ENCODE results near the gene BNIP1.

The BNIP1 gene

GRCh38 chr5:173103411-173103810, 40.9 kb upstream of the BNIP1 start:
- no peak overlapping the region for H3K9ac ChIP-seq (ENCODE audit: low read length)
- H4K91ac ChIP-seq (ENCODE audit: low read length), result no peak overlapping the region
- WGBS, result 54% methylated on average over 1 of the region's 1 CpG
- H3K14ac ChIP-seq (ENCODE audit: low read length in 2 of 2), result no peak overlapping the region
- H2AFZ ChIP-seq (ENCODE audit: low read depth, low read length), result no peak overlapping the region
- no peaks in the 10 kb centered on the region for H3K9me3 ChIP-seq (ENCODE audit: control insufficient read depth, low read length)
- no peak for DNase-seq
- H2AK5ac ChIP-seq (ENCODE audit: low read length, severe bottlenecking), result no peak overlapping the region
- H3K4ac ChIP-seq (ENCODE audit: low read depth in 1 of 2, low read length in 2 of 2), result no peak overlapping the region
- H3K23ac ChIP-seq (ENCODE audit: low read length in 2 of 2), result no peak overlapping the region
- peaks cover 5 to 19% of the 10 kb centered on the region in 2 experiments for H3K36me3 ChIP-seq (ENCODE audit: control insufficient read depth in 1 of 2, insufficient read depth in 2 of 2, low read depth in 1 of 2, low read length in 2 of 2)
- H2BK15ac ChIP-seq (ENCODE audit: low read depth, poor library complexity, severe bottlenecking), result no peak overlapping the region
- no peak overlapping the region for H3K27ac ChIP-seq (ENCODE audit: low read length, poor library complexity, severe bottlenecking)
- H3K18ac ChIP-seq (ENCODE audit: low read depth in 1 of 2, low read length in 2 of 2), result no peak overlapping the region
- H2BK120ac ChIP-seq (ENCODE audit: low read depth, low read length), result no peak overlapping the region
- no peak overlapping the region for H3K4me2 ChIP-seq (ENCODE audit: low read length, poor library complexity, severe bottlenecking)
- H3K79me1 ChIP-seq (replicated peaks; ENCODE audit: low read length, poor library complexity, severe bottlenecking), result peaks cover 9% of the 10 kb centered on the region
- H4K8ac ChIP-seq (ENCODE audit: low read length), result no peak overlapping the region
- no peak overlapping the region for H3K4me3 ChIP-seq (ENCODE audit: insufficient read depth in 1 of 2, low read depth in 1 of 2, low read length in 2 of 2)
- no peak overlapping the region for H2BK5ac ChIP-seq (ENCODE audit: low read depth, low read length, poor library complexity, severe bottlenecking)
- no peaks in the 10 kb centered on the region for H3K4me1 ChIP-seq (ENCODE audit: control insufficient read depth, insufficient read depth, low read depth, low read length)
- no peaks in the 10 kb centered on the region for H3K27me3 ChIP-seq (ENCODE audit: control insufficient read depth in 1 of 2, insufficient read depth in 1 of 2, low read length in 2 of 2)
- no peak overlapping the region for H2BK12ac ChIP-seq (ENCODE audit: low read length in 2 of 2)

- Histone ChIP-seq H4K91ac (ENCODE audit: low read length) (no peak overlapping the region), H3K4me2 (ENCODE audit: low read length, poor library complexity, severe bottlenecking) (no peak overlapping the region), H3K9me3 (ENCODE audit: control insufficient read depth, low read length) (no peaks in the 10 kb centered on the region), H3K27me3 (ENCODE audit: control insufficient read depth in 1 of 2, insufficient read depth in 1 of 2, low read length in 2 of 2) (no peaks in the 10 kb centered on the region), H3K4ac (ENCODE audit: low read depth in 1 of 2, low read length in 2 of 2) (no peak overlapping the region), H3K23ac (ENCODE audit: low read length in 2 of 2) (no peak overlapping the region), H3K9ac (ENCODE audit: low read length) (no peak overlapping the region), H3K36me3 (ENCODE audit: control insufficient read depth in 1 of 2, insufficient read depth in 2 of 2, low read depth in 1 of 2, low read length in 2 of 2) (peaks cover 7 to 58% of the 10 kb centered on the region in 2 experiments), H3K14ac (ENCODE audit: low read length in 2 of 2) (no peak overlapping the region), H3K4me3 (ENCODE audit: insufficient read depth in 1 of 2, low read depth in 1 of 2, low read length in 2 of 2) (no peak overlapping the region), H2AK5ac (ENCODE audit: low read length, severe bottlenecking) (no peak overlapping the region), H4K8ac (ENCODE audit: low read length) (no peak overlapping the region), H2AFZ (ENCODE audit: low read depth, low read length) (no peak overlapping the region), H2BK15ac (ENCODE audit: low read depth, poor library complexity, severe bottlenecking) (no peak overlapping the region), H2BK5ac (ENCODE audit: low read depth, low read length, poor library complexity, severe bottlenecking) (no peak overlapping the region), H3K18ac (ENCODE audit: low read depth in 1 of 2, low read length in 2 of 2) (no peak overlapping the region), H3K4me1 (ENCODE audit: control insufficient read depth, insufficient read depth, low read depth, low read length) (no peaks in the 10 kb centered on the region), H2BK120ac (ENCODE audit: low read depth, low read length) (no peak overlapping the region), H3K27ac (ENCODE audit: low read length, poor library complexity, severe bottlenecking) (no peak overlapping the region), H2BK12ac (ENCODE audit: low read length in 2 of 2) (no peak overlapping the region), H3K79me1 (replicated peaks; ENCODE audit: low read length, poor library complexity, severe bottlenecking) (no peaks in the 10 kb centered on the region)
- no peak for DNase-seq
- WGBS, result 55% methylated on average over 2 of the region's 3 CpGs
Measured at GRCh38 chr5:173108914-173109313, 35.4 kb upstream of the BNIP1 start.

DNA sequence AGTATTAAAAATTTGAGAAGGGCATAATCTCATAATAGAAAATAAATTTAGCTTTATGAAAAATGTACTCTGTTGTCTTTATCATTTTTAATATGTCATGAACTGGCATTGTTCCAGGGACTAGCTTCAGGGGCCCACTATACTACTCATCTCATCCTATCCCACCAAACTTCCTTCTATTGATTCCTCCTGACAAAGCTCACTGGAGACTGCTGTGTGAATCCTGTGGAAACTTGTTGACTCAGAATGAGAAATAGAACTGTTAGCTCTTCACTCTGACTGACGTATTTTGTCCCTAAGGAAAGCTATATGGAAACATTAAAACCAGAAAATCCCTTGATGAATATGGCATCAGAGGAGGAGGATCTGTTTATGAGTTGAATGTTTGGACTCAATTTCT, 29.8 kb upstream of the BNIP1 start:
- Histone ChIP-seq H3K9me3 (ENCODE audit: control insufficient read depth, low read length) (peaks cover 7% of the 10 kb centered on the region), H3K27ac (ENCODE audit: low read length, poor library complexity, severe bottlenecking) (no peak overlapping the region), H3K23ac (ENCODE audit: low read length in 2 of 2) (no peak overlapping the region), H3K14ac (ENCODE audit: low read length in 2 of 2) (no peak overlapping the region), H4K8ac (ENCODE audit: low read length) (no peak overlapping the region), H2AFZ (ENCODE audit: low read depth, low read length) (no peak overlapping the region), H3K79me1 (replicated peaks; ENCODE audit: low read length, poor library complexity, severe bottlenecking) (no peaks in the 10 kb centered on the region), H2BK5ac (ENCODE audit: low read depth, low read length, poor library complexity, severe bottlenecking) (no peak overlapping the region), H3K4me1 (ENCODE audit: control insufficient read depth, insufficient read depth, low read depth, low read length) (no peaks in the 10 kb centered on the region), H2BK15ac (ENCODE audit: low read depth, poor library complexity, severe bottlenecking) (no peak overlapping the region), H3K4me3 (ENCODE audit: insufficient read depth in 1 of 2, low read depth in 1 of 2, low read length in 2 of 2) (no peak overlapping the region), H3K36me3 (ENCODE audit: control insufficient read depth in 1 of 2, insufficient read depth in 2 of 2, low read depth in 1 of 2, low read length in 2 of 2) (peaks cover 7 to 82% of the 10 kb centered on the region in 2 experiments), H3K27me3 (ENCODE audit: control insufficient read depth in 1 of 2, insufficient read depth in 1 of 2, low read length in 2 of 2) (no peaks in the 10 kb centered on the region), H3K9ac (ENCODE audit: low read length) (no peak overlapping the region), H2BK120ac (ENCODE audit: low read depth, low read length) (no peak overlapping the region), H2AK5ac (ENCODE audit: low read length, severe bottlenecking) (no peak overlapping the region), H3K4me2 (ENCODE audit: low read length, poor library complexity, severe bottlenecking) (no peak overlapping the region), H2BK12ac (ENCODE audit: low read length in 2 of 2) (no peak overlapping the region), H4K91ac (ENCODE audit: low read length) (no peak overlapping the region), H3K4ac (ENCODE audit: low read depth in 1 of 2, low read length in 2 of 2) (no peak overlapping the region), H3K18ac (ENCODE audit: low read depth in 1 of 2, low read length in 2 of 2) (no peak overlapping the region)
- DNase-seq, result no peak
- WGBS, result 86% methylated on average over 1 of the region's 1 CpG

DNA sequence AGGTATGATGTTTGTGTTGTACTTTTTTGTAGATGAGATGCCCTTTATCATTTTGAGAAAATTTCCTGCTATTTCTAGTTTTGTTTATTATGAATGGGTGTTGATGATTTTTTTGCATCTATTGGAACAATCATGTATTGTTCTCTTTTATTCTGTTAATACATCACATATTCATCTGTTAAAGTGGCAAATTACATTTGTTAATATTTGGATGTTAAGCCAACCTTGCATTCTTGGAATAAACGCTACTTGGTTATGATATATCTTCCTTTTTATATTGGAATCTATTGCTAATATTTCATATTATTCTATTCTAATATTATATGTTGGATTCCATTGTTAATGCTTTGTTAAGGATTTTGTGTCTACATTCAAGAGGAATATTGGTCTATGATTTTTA, 24.6 kb upstream of the BNIP1 start:
- H3K18ac ChIP-seq (ENCODE audit: low read depth in 1 of 2, low read length in 2 of 2), result no peak overlapping the region
- WGBS, result no CpG with 5 or more reads among the region's 1 CpG
- H3K27ac ChIP-seq (ENCODE audit: low read length, poor library complexity, severe bottlenecking), result no peak overlapping the region
- peaks cover 1% of the 10 kb centered on the region for H3K79me1 ChIP-seq (replicated peaks; ENCODE audit: low read length, poor library complexity, severe bottlenecking)
- no peak overlapping the region for H3K9ac ChIP-seq (ENCODE audit: low read length)
- no peak overlapping the region for H4K8ac ChIP-seq (ENCODE audit: low read length)
- no peak overlapping the region for H3K4me3 ChIP-seq (ENCODE audit: insufficient read depth in 1 of 2, low read depth in 1 of 2, low read length in 2 of 2)
- H3K27me3 ChIP-seq (ENCODE audit: control insufficient read depth in 1 of 2, insufficient read depth in 1 of 2, low read length in 2 of 2), result no peaks in the 10 kb centered on the region
- H2BK120ac ChIP-seq (ENCODE audit: low read depth, low read length), result no peak overlapping the region
- no peak overlapping the region for H3K4me2 ChIP-seq (ENCODE audit: low read length, poor library complexity, severe bottlenecking)
- no peak overlapping the region for H2BK12ac ChIP-seq (ENCODE audit: low read length in 2 of 2)
- no peak overlapping the region for H3K23ac ChIP-seq (ENCODE audit: low read length in 2 of 2)
- H3K9me3 ChIP-seq (ENCODE audit: control insufficient read depth, low read length), result peaks cover 11% of the 10 kb centered on the region
- H2BK5ac ChIP-seq (ENCODE audit: low read depth, low read length, poor library complexity, severe bottlenecking), result no peak overlapping the region
- no peaks in the 10 kb centered on the region for H3K4me1 ChIP-seq (ENCODE audit: control insufficient read depth, insufficient read depth, low read depth, low read length)
- no peak overlapping the region for H3K4ac ChIP-seq (ENCODE audit: low read depth in 1 of 2, low read length in 2 of 2)
- no peak overlapping the region for H2AK5ac ChIP-seq (ENCODE audit: low read length, severe bottlenecking)
- no peak for DNase-seq
- H2BK15ac ChIP-seq (ENCODE audit: low read depth, poor library complexity, severe bottlenecking), result no peak overlapping the region
- H3K36me3 ChIP-seq (ENCODE audit: control insufficient read depth in 1 of 2, insufficient read depth in 2 of 2, low read depth in 1 of 2, low read length in 2 of 2), result peaks cover 5 to 53% of the 10 kb centered on the region in 2 experiments
- no peak overlapping the region for H3K14ac ChIP-seq (ENCODE audit: low read length in 2 of 2)
- no peak overlapping the region for H4K91ac ChIP-seq (ENCODE audit: low read length)
- no peak overlapping the region for H2AFZ ChIP-seq (ENCODE audit: low read depth, low read length)
